GM12875 (cell line): ENCODE results near the gene CDC14A.

Source experiments
- H3K4me3 ChIP-seq: one replicate; pipeline ENCODE4 v1.5.1; 2011; ENCODE audit warnings: low read depth, low read length, control low read depth
- CTCF ChIP-seq: IDR thresholded peaks from 2 replicates; pipeline ENCODE4 v1.5.1; 2011; ENCODE audit warnings: low read depth, mild to moderate bottlenecking, control low read depth, inconsistent platforms, low read length, moderate library complexity, borderline replicate concordance; ENCODE audit not compliant: insufficient read depth

CDC14A gene

GRCh38 chr1:100478816-100479215 lies 126.5 kb downstream of the CDC14A start:
- no peak overlapping the region for H3K4me3 ChIP-seq
- TF ChIP-seq CTCF = no peak

- H3K4me3 ChIP-seq = no peak overlapping the region
- no peak for TF ChIP-seq CTCF
Measured at GRCh38 chr1:100479620-100480338, 127.5 kb downstream of the CDC14A start.

GRCh38 chr1:100481303-100481702 lies 129.0 kb downstream of the CDC14A start:
- TF ChIP-seq CTCF = no peak
- no peak overlapping the region for H3K4me3 ChIP-seq

GRCh38 chr1:100482167-100482566 lies 129.9 kb downstream of the CDC14A start:
- no peak for TF ChIP-seq CTCF
- no peak overlapping the region for H3K4me3 ChIP-seq

GRCh38 chr1:100482748-100483147 lies 130.4 kb downstream of the CDC14A start:
- TF ChIP-seq CTCF = no peak
- no peak overlapping the region for H3K4me3 ChIP-seq

GRCh38 chr1:100483230-100483629 lies 130.9 kb downstream of the CDC14A start:
- TF ChIP-seq CTCF = no peak
- H3K4me3 ChIP-seq = no peak overlapping the region

GRCh38 chr1:100485855-100486258 lies 133.6 kb downstream of the CDC14A start:
- no peak for TF ChIP-seq CTCF
- no peak overlapping the region for H3K4me3 ChIP-seq
